Measurements from ENCODE around the gene CIAO3.

- no peak for TF ChIP-seq POLR2A (IDR thresholded peaks at IDR 0.05; ENCODE audit: low read length)
- TF ChIP-seq GATA1 (IDR thresholded peaks at IDR 0.05; ENCODE audit: low read depth, low read length) = no peak
Measured at GRCh38 chr16:680625-680945, 60.2 kb downstream of the CIAO3 start.
